ENCODE measurements around the gene HUS1B.

- TF ChIP-seq GATA2 (IDR thresholded peaks at IDR 0.05; ENCODE audit: low read depth, low read length) (no peak), GATA3 (IDR thresholded peaks at IDR 0.05; ENCODE audit: low read depth, low read length) (no peak)
These were observed 6.8 kb downstream of the HUS1B start for GRCh38 chr6:650098-650497.

All from SH-SY5Y (cell line).